Naive thymus-derived CD4-positive, alpha-beta T cell (primary cell): ENCODE measurements around the gene CYTH2. TPM values are rescaled to one million over a fixed set of nuclear protein-coding genes. Genes with fewer than 3 reads are reported as not detected.

ENCODE experiments used
- ATAC-seq: fragments of 150-1000 bp; cut with Tn5 transposase; 2 replicates; pipeline ENCODE4 v1.10.0; 2021; ENCODE audit warnings: mild to moderate bottlenecking, moderate library complexity
- CTCF ChIA-PET: fragments of 350-600 bp; sonication (Branson Sonifier 250); formaldehyde crosslinking; loops from one replicate; lab custom pipeline; 2021; ENCODE audit warnings: antibody characterized with exemption; lab: Charles Lee
- POLR2A ChIA-PET: fragments of 350-600 bp; sonication (Branson Sonifier 250); formaldehyde crosslinking; loops from one replicate; lab custom pipeline; 2021; ENCODE audit warnings: antibody characterized with exemption, inconsistent platforms; lab: Charles Lee
- DNase-seq, 9 donors: peaks; one replicate each; pipeline versions ENCODE4 v3.0.0 to v3.0.0-alpha.2; 2020 to 2022; ENCODE audit warnings: mixed read lengths in 1 of 9
- H3K27ac ChIP-seq: one replicate; pipeline ENCODE4 v1.7.0; 2013; ENCODE audit warnings: mild to moderate bottlenecking, low read depth, low read length, moderate library complexity
- H3K27me3 ChIP-seq, 2 donors: one replicate each; pipeline ENCODE4 v1.7.0; 2013; ENCODE audit warnings: low read length in 2 of 2, mild to moderate bottlenecking in 2 of 2, moderate library complexity in 2 of 2; ENCODE audit not compliant: control insufficient read depth in 2 of 2, insufficient read depth in 2 of 2
- H3K36me3 ChIP-seq, 3 experiments: 1 replicate in 2 of 3; 2 replicates in 1 of 3; pipeline ENCODE4 v1.7.0; 2013; ENCODE audit warnings: low read length in 3 of 3, mild to moderate bottlenecking in 3 of 3, moderate library complexity in 1 of 3; ENCODE audit not compliant: insufficient read depth in 3 of 3, control insufficient read depth in 2 of 3
- H3K4me1 ChIP-seq, 2 donors: one replicate each; pipeline ENCODE4 v1.7.0; 2013; ENCODE audit warnings: low read length in 2 of 2, mild to moderate bottlenecking in 2 of 2, moderate library complexity in 1 of 2; ENCODE audit not compliant: control insufficient read depth in 2 of 2, insufficient read depth in 2 of 2
- H3K4me3 ChIP-seq: 2 replicates; pipeline ENCODE4 v1.7.0; 2013; ENCODE audit warnings: mild to moderate bottlenecking, low read length
- H3K9me3 ChIP-seq, 3 experiments: 1 replicate in 2 of 3; 2 replicates in 1 of 3; pipeline ENCODE4 v1.7.0; 2013; ENCODE audit warnings: low read length in 3 of 3; ENCODE audit not compliant: control insufficient read depth in 2 of 3
- H3K27ac Mint-ChIP-seq, 9 donors: one replicate each; pipeline ENCODE4 v1.8.0; 2020 to 2022; ENCODE audit warnings: mixed read lengths in 9 of 9, mild to moderate bottlenecking in 8 of 9, moderate library complexity in 5 of 9, inconsistent platforms in 2 of 9
- H3K27me3 Mint-ChIP-seq, 5 donors: one replicate each; pipeline ENCODE4 v1.8.0; 2021 to 2022; ENCODE audit warnings: mixed read lengths in 5 of 5, mild to moderate bottlenecking in 1 of 5
- H3K36me3 Mint-ChIP-seq, 5 donors: one replicate each; pipeline ENCODE4 v1.8.0; 2020 to 2022; ENCODE audit warnings: mixed read lengths in 5 of 5, mild to moderate bottlenecking in 3 of 5, inconsistent platforms in 1 of 5
- H3K4me1 Mint-ChIP-seq, 7 donors: one replicate each; pipeline ENCODE4 v1.8.0; 2020 to 2022; ENCODE audit warnings: mixed read lengths in 7 of 7, mild to moderate bottlenecking in 3 of 7, inconsistent platforms in 1 of 7
- H3K4me3 Mint-ChIP-seq, 10 donors: one replicate each; pipeline ENCODE4 v1.8.0; 2020 to 2022; ENCODE audit warnings: mild to moderate bottlenecking in 10 of 10, mixed read lengths in 10 of 10, moderate library complexity in 6 of 10, inconsistent platforms in 2 of 10
- H3K9me3 Mint-ChIP-seq, 11 donors: one replicate each; pipeline ENCODE4 v1.8.0; 2020 to 2022; ENCODE audit warnings: mixed read lengths in 11 of 11, mild to moderate bottlenecking in 4 of 11, inconsistent platforms in 1 of 11, moderate library complexity in 1 of 11
- intact Hi-C, 2 donors: fragments of 100-400 bp; cut with micrococcal nuclease; formaldehyde crosslinking; loops; one replicate each; pipeline ENCODE4 v1.15.1; 2023
- polyA plus RNA-seq, 2 donors: library from polyadenylated mRNA; unstranded; fragments of 300-500 nt; fragmentation: Illumina TruSeq; gene quantifications; one replicate each; pipeline ENCODE4 v1.2.3, GENCODE V29; 2021
- total RNA-seq, 6 experiments: library from RNA in 5 of 6; stranded (reverse) in 5 of 6; gene quantifications; 1 replicate in 5 of 6; 2 replicates in 1 of 6; pipeline ENCODE4 v1.2.3 and lab custom pipeline; 2021 to 2026

CYTH2 gene
- total and polyA plus RNA-seq, 7 experiments from 2014 or later, result 23.6 to 82.1 (median 49.2) TPM

GRCh38 chr19:48477698-48478338 is 8.6 kb downstream of the CYTH2 start:
- H3K4me1 Mint-ChIP-seq, result peaks cover 6 to 38% (median 24%) of the 10 kb centered on the region in 7 donors
- POLR2A ChIA-PET, result no interaction called here
- H3K27me3 ChIP-seq, result no peaks in the 10 kb centered on the region
- H3K4me1 ChIP-seq, result peaks cover 3 to 9% of the 10 kb centered on the region in 2 donors
- peaks cover 0 to 16% (median 0%) of the 10 kb centered on the region in 5 donors for H3K36me3 Mint-ChIP-seq
- no peak overlapping the region for H3K4me3 Mint-ChIP-seq
- H3K4me3 ChIP-seq, result no peak overlapping the region
- no peak for DNase-seq
- H3K36me3 ChIP-seq, result peaks cover 0 to 65% (median 0%) of the 10 kb centered on the region in 3 experiments
- H3K9me3 ChIP-seq, result no peaks in the 10 kb centered on the region
- intact Hi-C loops, result no loop called here
- no peak overlapping the region for H3K27ac Mint-ChIP-seq
- no peaks in the 10 kb centered on the region for H3K9me3 Mint-ChIP-seq
- no peaks in the 10 kb centered on the region for H3K27me3 Mint-ChIP-seq
- CTCF ChIA-PET, result no interaction called here
- H3K27ac ChIP-seq, result no peak overlapping the region
- no peak for ATAC-seq

GRCh38 chr19:48478339-48479256 is 9.4 kb downstream of the CYTH2 start:
- Mint-ChIP-seq H3K27me3 (no peaks in the 10 kb centered on the region), H3K9me3 (no peaks in the 10 kb centered on the region), H3K4me1 (peaks cover 6 to 35% (median 24%) of the 10 kb centered on the region in 7 donors), H3K27ac (peak overlapping the region in 1 of 9 donors; percentile 89), H3K4me3 (no peak overlapping the region), H3K36me3 (peaks cover 0 to 15% (median 0%) of the 10 kb centered on the region in 5 donors)
- peaks cover 0 to 57% (median 0%) of the 10 kb centered on the region in 3 experiments for H3K36me3 ChIP-seq
- H3K4me1 ChIP-seq, result peaks cover 3 to 9% of the 10 kb centered on the region in 2 donors
- no peaks in the 10 kb centered on the region for H3K9me3 ChIP-seq
- ChIA-PET CTCF (interaction anchor here (0.7 to 1.7 kb wide), 3 partner anchors 11 to 886 kb away, joined by 3 to 8 read pairs (median 3); no protein-coding TSS in a partner anchor), POLR2A (interaction anchor here (0.7 to 3.5 kb wide), 2 partner anchors 8 to 95 kb away, joined by 4 to 15 read pairs; no protein-coding TSS in a partner anchor)
- H3K4me3 ChIP-seq, result no peak overlapping the region
- no peaks in the 10 kb centered on the region for H3K27me3 ChIP-seq
- no peak for DNase-seq
- no peak for ATAC-seq
- intact Hi-C loops, result no loop called here
- no peak overlapping the region for H3K27ac ChIP-seq

- no peaks in the 10 kb centered on the region for H3K27me3 ChIP-seq
- H3K4me3 ChIP-seq, result no peak overlapping the region
- Mint-ChIP-seq H3K27me3 (no peaks in the 10 kb centered on the region), H3K4me1 (peaks cover 6 to 29% (median 22%) of the 10 kb centered on the region in 7 donors), H3K36me3 (peaks cover 0 to 12% (median 6%) of the 10 kb centered on the region in 5 donors), H3K9me3 (no peaks in the 10 kb centered on the region), H3K4me3 (peak overlapping the region; percentile 81 to 90 (median 86)), H3K27ac (peak overlapping the region; percentile 48 to 93 (median 83))
- intact Hi-C loops, result loop anchor here in 1 of 2 donors (1.0 to 5.0 kb wide), 3 partner anchors 10 to 32 kb away; partner anchors contain the start of genes CYTH2 and GRWD1
- H3K9me3 ChIP-seq, result no peaks in the 10 kb centered on the region
- peaks cover 3 to 9% of the 10 kb centered on the region in 2 donors for H3K4me1 ChIP-seq
- ChIA-PET CTCF (interaction anchor here (0.7 to 1.7 kb wide), 2 partner anchors 10 to 32 kb away, joined by 3 to 8 read pairs; no protein-coding TSS in a partner anchor), POLR2A (interaction anchor here (0.7 to 3.5 kb wide), 4 partner anchors 9 to 734 kb away, joined by 3 to 15 read pairs (median 4); partner anchors contain the start of genes RPL18 and SPHK2)
- H3K36me3 ChIP-seq, result peaks cover 0 to 46% (median 0%) of the 10 kb centered on the region in 3 experiments
- peak overlapping the region; percentile 79 for H3K27ac ChIP-seq
- ATAC-seq (no peak), DNase-seq (no peak)
Observed at GRCh38 chr19:48479686-48480085, 10.5 kb downstream of the CYTH2 start.

- DNase-seq (peak in 4 of 9 donors; percentile 28 to 49 (median 38)), ATAC-seq (peak; percentile 72)
- H3K36me3 ChIP-seq, result peaks cover 0 to 41% (median 0%) of the 10 kb centered on the region in 3 experiments
- peaks cover 6 to 29% (median 22%) of the 10 kb centered on the region in 7 donors for H3K4me1 Mint-ChIP-seq
- no peaks in the 10 kb centered on the region for H3K27me3 ChIP-seq
- ChIA-PET POLR2A (interaction anchor here (0.7 to 3.5 kb wide), 5 partner anchors 10 to 734 kb away, joined by 3 to 15 read pairs (median 4); partner anchors contain the start of genes RPL18 and SPHK2), CTCF (interaction anchor here (1.7 kb wide), 1 partner anchor 10 kb away, joined by 8 read pairs; no protein-coding TSS in a partner anchor)
- H3K4me3 ChIP-seq, result peak overlapping the region; percentile 68
- H3K4me3 Mint-ChIP-seq, result peak overlapping the region; percentile 81 to 90 (median 86)
- H3K27ac Mint-ChIP-seq, result peak overlapping the region; percentile 66 to 93 (median 86)
- peak overlapping the region; percentile 79 for H3K27ac ChIP-seq
- no peaks in the 10 kb centered on the region for H3K9me3 Mint-ChIP-seq
- no peaks in the 10 kb centered on the region for H3K27me3 Mint-ChIP-seq
- H3K9me3 ChIP-seq, result no peaks in the 10 kb centered on the region
- intact Hi-C loops, result loop anchor here in 1 of 2 donors (1.0 to 5.0 kb wide), 3 partner anchors 9 to 33 kb away; partner anchors contain the start of genes CYTH2 and GRWD1
- H3K36me3 Mint-ChIP-seq, result peaks cover 0 to 9% (median 6%) of the 10 kb centered on the region in 5 donors
- H3K4me1 ChIP-seq, result peaks cover 3 to 9% of the 10 kb centered on the region in 2 donors
Observed at GRCh38 chr19:48480183-48480557, 11.0 kb downstream of the CYTH2 start.

GRCh38 chr19:48480558-48481500 is 11.7 kb downstream of the CYTH2 start:
- Histone ChIP-seq H3K4me3 (peak overlapping the region; percentile 68), H3K9me3 (no peaks in the 10 kb centered on the region)
- CTCF ChIA-PET, result interaction anchor here (1.7 to 1.9 kb wide), 2 partner anchors 9 kb away, joined by 8 to 9 read pairs; no protein-coding TSS in a partner anchor

More at GRCh38 chr19:48480558-48481500, 11.7 kb downstream of the CYTH2 start:
- Histone ChIP-seq H3K27me3 (no peaks in the 10 kb centered on the region), H3K27ac (peak overlapping the region; percentile 79), H3K36me3 (peaks cover 0 to 35% (median 0%) of the 10 kb centered on the region in 3 experiments), H3K4me1 (peaks cover 3 to 9% of the 10 kb centered on the region in 2 donors)
- peaks cover 6 to 29% (median 22%) of the 10 kb centered on the region in 7 donors for H3K4me1 Mint-ChIP-seq
- no peaks in the 10 kb centered on the region for H3K9me3 Mint-ChIP-seq
- H3K27me3 Mint-ChIP-seq, result no peaks in the 10 kb centered on the region
- intact Hi-C loops, result loop anchor here in 1 of 2 donors (1.0 to 5.0 kb wide), 3 partner anchors 8 to 34 kb away; partner anchors contain the start of genes CYTH2 and GRWD1
- peak overlapping the region; percentile 81 to 90 (median 86) for H3K4me3 Mint-ChIP-seq
- H3K27ac Mint-ChIP-seq, result peak overlapping the region in 8 of 9 donors; percentile 79 to 93 (median 88)
- POLR2A ChIA-PET, result interaction anchor here (0.6 to 3.5 kb wide), 12 partner anchors 9 to 735 kb away, joined by 3 to 15 read pairs (median 3); partner anchors contain the start of genes GRWD1, RPL18 and SPHK2
- ATAC-seq (peak; percentile 82), DNase-seq (peak; percentile 50 to 69 (median 58))
- peaks cover 0 to 7% (median 6%) of the 10 kb centered on the region in 5 donors for H3K36me3 Mint-ChIP-seq
